Activated CD4-positive, alpha-beta memory T cell treated with anti-CD3 and anti-CD28 coated beads for 36 hours (primary cell): ENCODE results near the gene SPATA2L. TPM values are rescaled to one million over a fixed set of nuclear protein-coding genes. Genes with fewer than 3 reads are reported as not detected.
A peak's percentile ranks its signal among the peaks of the same experiment; 100 is the strongest.
"Not testable (repeated sequence)": the region's sequence is repeated elsewhere in the genome, so short reads cannot be mapped to it uniquely, and the experiment has no call there.

ENCODE experiments used
- CTCF ChIA-PET: fragments of 350-600 bp; sonication (Branson Sonifier 250); formaldehyde crosslinking; loops from one replicate; lab custom pipeline; 2021; ENCODE audit warnings: antibody characterized with exemption, inconsistent platforms; lab: Charles Lee
- POLR2A ChIA-PET: fragments of 350-600 bp; sonication (Branson Sonifier 250); formaldehyde crosslinking; loops from one replicate; lab custom pipeline; 2021; ENCODE audit warnings: antibody characterized with exemption; lab: Charles Lee
- DNase-seq: peaks from one replicate; pipeline ENCODE4 v3.0.0-alpha.2; 2020
- H3K27ac Mint-ChIP-seq: one replicate; pipeline ENCODE4 v1.8.0; 2021; ENCODE audit warnings: mixed read lengths
- H3K27me3 Mint-ChIP-seq: one replicate; pipeline ENCODE4 v1.8.0; 2021; ENCODE audit warnings: mixed read lengths
- H3K36me3 Mint-ChIP-seq: one replicate; pipeline ENCODE4 v1.8.0; 2021; ENCODE audit warnings: mixed read lengths
- H3K4me1 Mint-ChIP-seq: one replicate; pipeline ENCODE4 v1.8.0; 2021; ENCODE audit warnings: low read depth, mixed read lengths
- H3K4me3 Mint-ChIP-seq: one replicate; pipeline ENCODE4 v1.8.0; 2021; ENCODE audit warnings: mild to moderate bottlenecking, mixed read lengths
- H3K9me3 Mint-ChIP-seq: one replicate; pipeline ENCODE4 v1.8.0; 2021; ENCODE audit warnings: mixed read lengths
- intact Hi-C: fragments of 100-400 bp; cut with micrococcal nuclease; formaldehyde crosslinking; loops from one replicate; pipeline ENCODE4 v1.15.1; 2023
- total RNA-seq, 2 experiments: library from RNA; stranded (reverse); gene quantifications; one replicate each; pipeline ENCODE4 v1.2.3, GENCODE V29; 2021

The SPATA2L gene
- total RNA-seq, 2 experiments from 2014 or later, result 6.8 to 7.6 TPM

DNA sequence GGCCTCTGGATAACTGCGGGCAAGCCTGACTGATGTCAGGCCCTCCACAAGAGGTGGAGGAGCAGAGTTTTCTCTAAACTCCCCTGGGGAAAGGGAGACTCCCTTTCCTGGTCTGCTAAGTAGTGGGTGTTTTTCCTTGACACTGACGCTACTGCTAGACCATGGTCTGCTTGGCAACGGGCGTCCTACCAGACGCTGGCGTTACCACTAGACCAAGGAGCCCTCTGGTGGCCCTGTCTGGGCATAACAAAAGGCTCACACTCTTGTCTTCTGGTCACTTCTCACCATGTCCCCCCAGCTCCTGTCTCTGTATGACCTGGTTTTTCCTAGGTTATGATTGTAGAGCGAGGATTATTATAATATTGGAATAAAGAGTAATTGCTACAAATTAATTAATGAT is 34.5 kb downstream of the SPATA2L start:
- H3K4me3 Mint-ChIP-seq, intact Hi-C loops, POLR2A ChIA-PET, H3K27me3 Mint-ChIP-seq, H3K36me3 Mint-ChIP-seq, H3K9me3 Mint-ChIP-seq, H3K27ac Mint-ChIP-seq: not testable (repeated sequence)
- CTCF ChIA-PET, result interaction anchor here (0.8 to 1.2 kb wide), 2 partner anchors 66 to 91 kb away, joined by 3 read pairs; partner anchors contain the start of gene CPNE7
- H3K4me1 Mint-ChIP-seq, result peaks cover 11% of the 10 kb centered on the region
- DNase-seq, result peak; percentile 38

DNA sequence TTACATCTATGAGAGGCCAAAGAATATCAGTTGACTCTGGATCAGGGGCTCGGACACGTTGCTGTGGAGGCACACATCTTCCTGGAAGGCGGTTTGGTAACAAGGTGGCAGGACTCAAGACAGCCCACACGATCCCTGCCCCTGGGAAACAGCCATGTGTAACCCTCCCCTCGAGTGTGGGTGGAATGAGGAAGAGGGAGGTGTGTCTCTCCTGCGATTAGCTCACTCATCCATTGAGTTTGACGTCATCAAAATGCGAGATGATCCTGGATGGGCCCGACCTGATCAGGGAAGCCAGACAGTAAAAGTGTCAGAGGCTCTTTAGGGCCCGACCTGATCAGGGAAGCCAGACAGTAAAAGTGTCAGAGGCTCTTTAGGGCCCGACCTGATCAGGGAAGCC is 37.3 kb downstream of the SPATA2L start:
- H3K9me3 Mint-ChIP-seq, H3K4me3 Mint-ChIP-seq, H3K27me3 Mint-ChIP-seq, DNase-seq, POLR2A ChIA-PET, H3K4me1 Mint-ChIP-seq, intact Hi-C loops, H3K27ac Mint-ChIP-seq: not testable (repeated sequence)
- H3K36me3 Mint-ChIP-seq, result peaks cover 24% of the 10 kb centered on the region
- CTCF ChIA-PET, result interaction anchor here (1.6 kb wide), 1 partner anchor 35 kb away, joined by 4 read pairs; no protein-coding TSS in a partner anchor

DNA sequence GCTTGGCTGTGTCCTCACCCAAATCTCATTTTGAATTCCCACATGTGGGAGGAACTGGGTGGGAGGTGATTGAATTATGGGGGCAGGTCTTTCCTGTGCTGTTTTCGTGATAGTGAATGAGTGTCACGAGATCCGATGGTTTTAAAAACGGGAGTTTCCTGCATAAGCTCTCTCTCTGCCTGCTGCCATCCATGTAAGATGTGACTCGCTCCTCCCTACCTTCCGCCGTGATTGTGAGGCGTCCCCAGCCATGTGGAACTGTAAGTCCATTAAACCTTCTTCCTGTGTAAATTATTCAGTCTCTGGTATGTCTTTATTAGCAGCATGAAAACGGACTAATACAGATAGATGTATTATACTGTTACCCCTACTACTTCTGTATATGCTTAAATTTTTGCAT is 40.3 kb downstream of the SPATA2L start:
- H3K4me1 Mint-ChIP-seq, result peaks cover 21% of the 10 kb centered on the region
- H3K9me3 Mint-ChIP-seq, result no peaks in the 10 kb centered on the region
- H3K27ac Mint-ChIP-seq, result no peak overlapping the region
- H3K36me3 Mint-ChIP-seq, result peaks cover 24% of the 10 kb centered on the region
- no peaks in the 10 kb centered on the region for H3K27me3 Mint-ChIP-seq
- intact Hi-C loops, result no loop called here
- POLR2A ChIA-PET, result no interaction called here
- no peak overlapping the region for H3K4me3 Mint-ChIP-seq
- DNase-seq, result no peak
- CTCF ChIA-PET, result no interaction called here

DNA sequence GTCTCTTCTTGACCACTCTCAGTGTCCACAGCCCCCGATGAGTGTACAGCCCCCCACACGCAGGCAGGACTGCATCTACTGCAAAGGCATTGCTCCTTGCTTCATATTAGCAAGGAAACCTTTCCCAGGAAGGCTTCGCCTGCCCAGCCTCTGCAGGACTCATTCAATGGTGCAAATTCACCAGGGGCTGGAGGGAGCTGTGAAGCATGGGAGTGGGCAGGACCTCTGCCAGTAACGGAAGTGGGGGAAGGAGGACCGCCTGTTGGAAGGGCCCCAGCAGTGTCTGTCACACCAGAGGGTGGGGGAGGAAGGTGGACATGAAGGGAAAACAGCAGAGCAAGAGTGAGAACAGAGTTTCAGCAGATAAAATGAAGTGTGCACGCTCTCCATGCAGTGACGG is 41.4 kb downstream of the SPATA2L start:
- H3K9me3 Mint-ChIP-seq, result no peaks in the 10 kb centered on the region
- CTCF ChIA-PET, result interaction anchor here (1.5 kb wide), 1 partner anchor 26 kb away, joined by 3 read pairs; the partner anchor contains the start of gene CDK10
- no peak overlapping the region for H3K27ac Mint-ChIP-seq
- POLR2A ChIA-PET, result no interaction called here
- H3K4me3 Mint-ChIP-seq, result no peak overlapping the region
- intact Hi-C loops, result no loop called here
- no peaks in the 10 kb centered on the region for H3K27me3 Mint-ChIP-seq
- DNase-seq, result no peak
- peaks cover 31% of the 10 kb centered on the region for H3K4me1 Mint-ChIP-seq
- H3K36me3 Mint-ChIP-seq, result peaks cover 24% of the 10 kb centered on the region

DNA sequence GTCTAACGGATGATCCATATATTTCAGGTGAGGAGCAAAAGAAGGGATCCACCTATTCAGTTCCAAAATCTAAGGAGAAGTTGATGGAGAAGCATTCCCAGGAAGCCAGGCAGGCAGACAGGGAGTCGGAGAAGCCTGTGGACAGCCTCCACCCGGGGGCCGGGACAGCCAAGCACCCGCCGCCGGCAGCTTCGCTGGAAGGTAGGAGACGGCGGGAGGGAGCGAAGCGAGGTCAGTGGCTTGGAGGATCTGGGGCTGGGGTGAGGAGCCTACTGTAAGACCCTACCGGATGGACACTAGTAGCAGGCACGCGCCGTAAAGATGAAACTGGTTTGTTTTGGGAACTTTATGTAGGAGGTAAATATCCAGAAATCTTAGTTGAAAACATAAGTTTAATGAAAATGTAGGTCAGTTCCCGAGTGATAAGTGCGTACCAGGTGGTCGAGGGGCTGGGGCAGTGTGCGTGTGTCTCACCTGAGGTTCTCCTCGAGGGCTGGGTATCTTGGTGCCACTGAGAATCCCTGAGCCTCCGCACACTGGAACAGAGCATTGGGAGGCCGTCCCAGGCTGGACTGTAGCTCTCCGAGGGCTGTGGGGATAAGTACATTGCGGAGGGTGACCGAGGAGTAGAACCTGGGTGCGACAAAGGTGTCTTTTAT is 43.2 kb downstream of the SPATA2L start:
- intact Hi-C loops, result loop anchor here (1.0 to 5.0 kb wide), 2 partner anchors 28 to 96 kb away; partner anchors contain the start of genes CDK10 and RPL13
- ChIA-PET POLR2A (interaction anchor here (0.6 to 1.1 kb wide), 3 partner anchors 33 to 150 kb away, joined by 3 to 5 read pairs (median 3); partner anchors contain the start of gene SPG7), CTCF (interaction anchor here (1.0 to 1.3 kb wide), 3 partner anchors 10 to 42 kb away, joined by 3 to 5 read pairs (median 5); no protein-coding TSS in a partner anchor)
- Mint-ChIP-seq H3K36me3 (peaks cover 24% of the 10 kb centered on the region), H3K4me1 (peaks cover 35% of the 10 kb centered on the region), H3K4me3 (peak overlapping the region; percentile 89), H3K27ac (peak overlapping the region; percentile 65), H3K27me3 (no peaks in the 10 kb centered on the region), H3K9me3 (no peaks in the 10 kb centered on the region)
- peak; percentile 33 for DNase-seq

DNA sequence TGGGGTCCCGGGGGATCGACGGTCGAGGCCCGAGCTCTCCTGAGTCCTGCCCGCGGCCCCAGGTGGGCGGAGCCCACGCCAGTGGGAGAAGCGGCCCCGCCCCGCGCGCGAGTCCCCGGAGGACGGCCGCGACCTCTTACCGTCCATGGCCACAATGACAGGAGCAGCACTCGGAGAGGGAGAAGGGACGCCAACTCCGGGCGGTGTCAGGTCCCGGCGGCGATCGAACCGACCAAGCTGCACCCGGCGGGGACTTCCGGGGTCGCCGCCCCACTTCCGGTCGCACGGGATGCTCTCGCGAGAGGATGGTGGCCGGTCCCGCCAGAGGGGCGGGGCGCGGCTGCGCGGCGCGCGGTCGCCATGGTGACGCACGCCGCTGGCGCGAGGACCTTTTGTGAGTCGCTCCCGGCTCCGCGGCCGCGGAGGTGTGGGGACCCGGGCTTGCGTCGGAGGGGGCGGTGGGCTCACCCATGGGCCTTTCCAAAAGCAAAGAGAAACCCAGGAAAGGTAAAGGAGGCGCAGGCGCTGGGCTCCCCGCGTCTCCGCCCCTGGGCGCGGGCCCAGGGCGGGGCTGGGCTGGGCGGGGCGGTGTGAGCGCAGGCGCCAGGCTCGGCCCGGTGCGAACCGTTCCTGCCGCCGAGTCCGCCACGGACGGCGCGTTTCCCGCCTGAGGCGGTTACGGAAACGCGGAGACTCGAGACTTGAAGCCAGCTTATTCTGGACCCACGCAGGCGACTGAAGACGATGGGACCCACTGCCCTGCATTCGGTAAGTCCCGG is 43.9 kb downstream of the SPATA2L start, which contains the start of the genes CHMP1A and SPATA33:
Gene CHMP1A, minus strand, starts transcription at position 267 of the 779 bp plus-strand sequence. Its CDS starts 120 bp downstream, at position 147.
Gene SPATA33, plus strand, starts transcription at position 395 of the 779 bp plus-strand sequence. Its CDS starts 76 bp downstream, at position 471.
- peaks cover 35% of the 10 kb centered on the region for H3K4me1 Mint-ChIP-seq
- H3K4me3 Mint-ChIP-seq, result peak within 1 kb of the TSS; percentile 89
- intact Hi-C loops, result loop anchor here (1.0 to 5.0 kb wide), 2 partner anchors 29 to 95 kb away; partner anchors contain the start of genes CDK10 and RPL13
- H3K27me3 Mint-ChIP-seq, result no peaks in the 10 kb centered on the region
- peaks cover 21% of the 10 kb centered on the region for H3K36me3 Mint-ChIP-seq
- H3K27ac Mint-ChIP-seq, result peak within 1 kb of the TSS; percentile 76
- DNase-seq, result peak; percentile 94
- H3K9me3 Mint-ChIP-seq, result no peaks in the 10 kb centered on the region
- ChIA-PET CTCF (interaction anchor here (1.0 to 1.3 kb wide), 4 partner anchors 11 to 42 kb away, joined by 3 to 8 read pairs (median 5); no protein-coding TSS in a partner anchor), POLR2A (interaction anchor here (0.6 to 1.1 kb wide), 3 partner anchors 34 to 149 kb away, joined by 3 to 5 read pairs (median 3); partner anchors contain the start of gene SPG7)

DNA sequence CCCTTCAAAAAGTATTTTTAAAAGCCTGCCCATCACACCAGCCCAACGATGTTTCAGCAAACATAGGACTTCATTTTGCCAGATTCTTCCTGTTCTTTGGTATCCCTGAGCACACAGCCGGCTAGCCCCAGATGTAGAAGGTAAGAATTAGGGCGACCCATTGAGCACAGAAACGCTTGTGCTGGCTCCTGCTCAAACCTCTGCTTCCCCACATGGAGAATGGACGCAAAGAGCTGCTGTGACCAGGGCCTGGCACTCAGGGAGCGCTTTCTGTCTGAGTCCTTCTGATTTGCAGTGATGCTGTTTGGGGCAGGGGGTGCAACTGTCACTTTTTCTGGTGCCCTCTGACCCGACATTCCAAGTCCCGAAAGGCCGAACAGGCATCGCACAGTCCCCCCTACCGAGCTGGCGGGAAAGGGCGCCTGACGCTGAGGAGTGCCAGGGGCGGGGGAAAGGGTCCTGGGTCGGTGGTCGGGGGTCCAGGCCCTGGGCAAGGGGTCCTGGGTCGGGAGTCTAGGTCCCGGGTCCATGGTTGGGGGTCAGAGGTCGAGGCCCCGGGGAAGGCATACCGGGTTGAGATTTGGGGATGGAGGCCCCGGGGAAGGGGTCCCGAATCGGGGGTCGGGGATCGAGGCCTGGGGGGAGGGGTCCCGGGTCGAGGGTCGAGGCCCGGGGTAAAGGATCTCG is 44.9 kb downstream of the SPATA2L start:
- H3K4me1 Mint-ChIP-seq, result peaks cover 35% of the 10 kb centered on the region
- H3K4me3 Mint-ChIP-seq, result peak overlapping the region; percentile 89
- H3K27ac Mint-ChIP-seq, result peak overlapping the region; percentile 76
- intact Hi-C loops, result loop anchor here (5.0 kb wide), 1 partner anchor 94 kb away; the partner anchor contains the start of gene RPL13
- DNase-seq, result no peak
- H3K27me3 Mint-ChIP-seq, result no peaks in the 10 kb centered on the region
- ChIA-PET POLR2A (no interaction called here), CTCF (interaction anchor here (0.6 to 1.3 kb wide), 2 partner anchors 15 to 49 kb away, joined by 3 to 8 read pairs; no protein-coding TSS in a partner anchor)
- H3K9me3 Mint-ChIP-seq, result no peaks in the 10 kb centered on the region
- H3K36me3 Mint-ChIP-seq, result peaks cover 19% of the 10 kb centered on the region

DNA sequence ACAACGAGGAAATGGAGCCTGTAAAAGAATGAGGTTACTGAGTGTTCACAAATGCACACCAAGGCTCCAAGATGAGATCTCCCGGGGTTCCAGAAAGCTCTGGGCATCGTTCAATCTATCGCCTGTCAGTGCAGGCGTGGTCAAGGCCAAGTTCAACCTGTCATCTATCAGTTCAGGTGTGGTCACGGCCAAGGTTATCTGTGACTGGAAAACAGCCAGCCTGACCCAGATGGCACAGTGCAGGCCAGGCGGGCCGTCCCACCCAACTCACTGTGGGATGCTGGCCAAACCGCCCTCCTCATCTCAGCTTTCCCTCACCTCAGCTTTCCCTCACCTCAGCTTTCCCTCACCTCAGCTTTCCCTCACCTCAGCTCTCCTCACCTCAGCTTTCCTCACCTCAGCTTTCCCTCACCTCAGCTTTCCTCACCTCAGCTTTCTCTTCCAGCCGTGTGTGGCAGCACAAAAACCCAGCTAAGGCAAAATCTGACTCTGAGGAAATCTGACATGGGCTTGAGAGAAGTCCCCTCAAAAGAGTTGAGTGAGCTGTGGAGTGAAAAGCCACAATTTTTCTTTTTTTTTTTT is 46.4 kb downstream of the SPATA2L start:
- no peak overlapping the region for H3K4me3 Mint-ChIP-seq
- no peaks in the 10 kb centered on the region for H3K27me3 Mint-ChIP-seq
- peaks cover 35% of the 10 kb centered on the region for H3K4me1 Mint-ChIP-seq
- H3K9me3 Mint-ChIP-seq, result no peaks in the 10 kb centered on the region
- no peak overlapping the region for H3K27ac Mint-ChIP-seq
- intact Hi-C loops, result loop anchor here (5.0 kb wide), 1 partner anchor 93 kb away; the partner anchor contains the start of gene RPL13
- POLR2A ChIA-PET, result interaction anchor here (0.7 kb wide), 1 partner anchor 48 kb away, joined by 5 read pairs; no protein-coding TSS in a partner anchor
- CTCF ChIA-PET, result interaction anchor here (0.7 to 2.1 kb wide), 3 partner anchors 14 to 45 kb away, joined by 3 to 5 read pairs (median 3); no protein-coding TSS in a partner anchor
- peaks cover 6% of the 10 kb centered on the region for H3K36me3 Mint-ChIP-seq
- no peak for DNase-seq

DNA sequence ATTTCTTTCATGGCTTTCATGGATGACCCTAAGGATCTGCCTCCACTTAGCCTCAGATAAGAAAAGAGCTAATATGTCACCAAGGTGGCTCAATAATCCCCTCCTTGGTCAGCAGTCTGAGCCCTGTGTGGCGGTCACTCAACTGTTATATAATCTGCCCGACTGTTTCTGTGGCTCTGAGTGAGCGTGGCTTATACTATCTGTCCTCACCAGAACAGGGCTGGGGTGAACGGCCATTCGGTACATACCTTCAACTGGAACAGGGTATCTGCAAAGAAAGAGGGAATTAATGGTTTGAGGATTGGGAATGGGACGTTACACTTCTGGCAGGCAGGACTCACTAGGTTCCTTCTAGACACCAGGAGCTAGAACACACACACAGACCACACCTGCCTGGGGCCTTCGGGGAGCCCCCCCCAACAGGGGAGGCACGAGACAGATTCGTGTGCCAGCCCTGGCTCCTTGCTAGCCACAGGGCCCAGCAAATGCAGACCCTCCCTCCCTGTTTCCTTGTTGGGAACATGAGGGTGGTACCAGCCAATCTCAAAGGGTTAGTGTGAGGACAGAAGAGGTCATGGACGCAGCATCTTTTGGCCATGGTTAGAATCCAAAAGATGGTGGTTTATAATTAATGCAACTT is 47.7 kb downstream of the SPATA2L start:
- no peak for DNase-seq
- POLR2A ChIA-PET, result no interaction called here
- intact Hi-C loops, result no loop called here
- CTCF ChIA-PET, result interaction anchor here (2.1 kb wide), 1 partner anchor 46 kb away, joined by 5 read pairs; no protein-coding TSS in a partner anchor
- peaks cover 10% of the 10 kb centered on the region for H3K36me3 Mint-ChIP-seq
- H3K4me3 Mint-ChIP-seq, result no peak overlapping the region
- peaks cover 26% of the 10 kb centered on the region for H3K4me1 Mint-ChIP-seq
- no peaks in the 10 kb centered on the region for H3K27me3 Mint-ChIP-seq
- H3K9me3 Mint-ChIP-seq, result no peaks in the 10 kb centered on the region
- no peak overlapping the region for H3K27ac Mint-ChIP-seq

DNA sequence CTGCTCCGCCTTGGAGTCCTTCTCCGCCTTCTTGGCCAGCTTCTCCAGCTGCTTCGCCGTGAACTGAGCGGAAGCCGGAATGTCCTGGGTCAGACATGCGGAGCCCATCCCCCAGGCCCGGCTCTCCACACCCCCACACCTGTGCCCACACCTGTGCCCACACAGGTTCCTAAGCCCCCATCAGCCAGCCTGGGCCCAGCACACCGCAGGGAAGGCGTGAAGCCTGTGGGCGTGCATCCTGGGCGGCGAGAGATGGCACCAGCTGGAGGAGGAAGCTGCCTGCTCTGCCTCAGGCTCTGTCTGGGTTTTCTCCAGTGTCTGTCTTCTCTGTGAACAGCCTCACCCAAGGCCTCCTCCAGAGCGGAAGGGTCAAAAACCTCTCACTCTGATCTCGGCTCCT is 49.9 kb downstream of the SPATA2L start:
- no peak for DNase-seq
- no peaks in the 10 kb centered on the region for H3K27me3 Mint-ChIP-seq
- H3K4me3 Mint-ChIP-seq, result no peak overlapping the region
- POLR2A ChIA-PET, result no interaction called here
- H3K4me1 Mint-ChIP-seq, result peaks cover 18% of the 10 kb centered on the region
- no peak overlapping the region for H3K27ac Mint-ChIP-seq
- intact Hi-C loops, result no loop called here
- peaks cover 17% of the 10 kb centered on the region for H3K36me3 Mint-ChIP-seq
- CTCF ChIA-PET, result interaction anchor here (2.1 kb wide), 1 partner anchor 11 kb away, joined by 6 read pairs; no protein-coding TSS in a partner anchor
- H3K9me3 Mint-ChIP-seq, result no peaks in the 10 kb centered on the region
